Measurements from ENCODE around the gene BTG1. TPM values are rescaled to one million over a fixed set of nuclear protein-coding genes. Genes with fewer than 3 reads are reported as not detected.
"Not testable (repeated sequence)": the region's sequence is repeated elsewhere in the genome, so short reads cannot be mapped to it uniquely, and the experiment has no call there.

BTG1 gene
- total RNA-seq, 1 donor from 2014 or later, result 22.8 TPM

- no peak for DNase-seq (ENCODE audit: low read depth)
- H3K4me3 ChIP-seq (ENCODE audit: low read depth, low read length), result no peak overlapping the region
- TF ChIP-seq CTCF (conservative IDR thresholded peaks at IDR 0.05; ENCODE audit: low read depth, low read length), result no peak
These were observed 40.0 kb downstream of the BTG1 start for GRCh38 chr12:92105676-92106075.

GRCh38 chr12:92105110-92105509 is 40.5 kb downstream of the BTG1 start:
- no peak for DNase-seq (ENCODE audit: low read depth)
- no peak overlapping the region for H3K4me3 ChIP-seq (ENCODE audit: low read depth, low read length)
- no peak for TF ChIP-seq CTCF (conservative IDR thresholded peaks at IDR 0.05; ENCODE audit: low read depth, low read length)

GRCh38 chr12:92102606-92103005 is 43.0 kb downstream of the BTG1 start:
- no peak for DNase-seq (ENCODE audit: low read depth)
- no peak for TF ChIP-seq CTCF (conservative IDR thresholded peaks at IDR 0.05; ENCODE audit: low read depth, low read length)
- H3K4me3 ChIP-seq (ENCODE audit: low read depth, low read length), result no peak overlapping the region

- DNase-seq (ENCODE audit: low read depth), result no peak
- no peak overlapping the region for H3K4me3 ChIP-seq (ENCODE audit: low read depth, low read length)
- TF ChIP-seq CTCF (conservative IDR thresholded peaks at IDR 0.05; ENCODE audit: low read depth, low read length), result no peak
These were observed 46.9 kb downstream of the BTG1 start for GRCh38 chr12:92098594-92099380.

GRCh38 chr12:92096346-92097136 is 49.1 kb downstream of the BTG1 start:
- no peak overlapping the region for H3K4me3 ChIP-seq (ENCODE audit: low read depth, low read length)
- no peak for TF ChIP-seq CTCF (conservative IDR thresholded peaks at IDR 0.05; ENCODE audit: low read depth, low read length)
- DNase-seq (ENCODE audit: low read depth), result no peak

- no peak overlapping the region for H3K4me3 ChIP-seq (ENCODE audit: low read depth, low read length)
- DNase-seq (ENCODE audit: low read depth), result no peak
- TF ChIP-seq CTCF (conservative IDR thresholded peaks at IDR 0.05; ENCODE audit: low read depth, low read length), result no peak
These were observed 50.9 kb downstream of the BTG1 start for GRCh38 chr12:92094751-92095161.

- DNase-seq (ENCODE audit: low read depth); H3K4me3 ChIP-seq (ENCODE audit: low read depth, low read length): not testable (repeated sequence)
These were observed 51.3 kb downstream of the BTG1 start for GRCh38 chr12:92094301-92094700.
